Neuronal stem cell (in vitro differentiated cells): Measurements from ENCODE around the gene FLT4.

Source experiments
- DNase-seq: peaks from one replicate; pipeline ENCODE4 v3.0.0-alpha.2; 2013; ENCODE audit warnings: low spot score
- H2AFZ ChIP-seq: one replicate; pipeline ENCODE4 v1.6.1; 2013; ENCODE audit warnings: mild to moderate bottlenecking, low read length, inconsistent platforms
- H2AK5ac ChIP-seq: 2 replicates; pipeline ENCODE4 v1.6.1; 2013; ENCODE audit warnings: low read depth, mild to moderate bottlenecking, inconsistent platforms, low read length, moderate library complexity, mixed read lengths
- H2BK120ac ChIP-seq: 2 replicates; pipeline ENCODE4 v1.6.1; 2013; ENCODE audit warnings: low read depth, mild to moderate bottlenecking, inconsistent platforms, low read length, moderate library complexity, mixed read lengths
- H2BK12ac ChIP-seq: one replicate; pipeline ENCODE4 v1.6.1; 2013; ENCODE audit warnings: low read length, inconsistent platforms
- H2BK15ac ChIP-seq: 2 replicates; pipeline ENCODE4 v1.6.1; 2013; ENCODE audit warnings: mild to moderate bottlenecking, low read length, inconsistent platforms, mixed read lengths
- H2BK5ac ChIP-seq: one replicate; pipeline ENCODE4 v1.6.1; 2013; ENCODE audit warnings: inconsistent platforms, mild to moderate bottlenecking, low read length, moderate library complexity
- H3K14ac ChIP-seq: one replicate; pipeline ENCODE4 v1.6.1; 2013; ENCODE audit warnings: low read length, inconsistent platforms
- H3K18ac ChIP-seq: 2 replicates; pipeline ENCODE4 v1.6.1; 2013; ENCODE audit warnings: low read length, inconsistent platforms
- H3K23ac ChIP-seq: 2 replicates; pipeline ENCODE4 v1.6.1; 2013; ENCODE audit warnings: low read depth, mild to moderate bottlenecking, mixed read lengths, low read length, inconsistent platforms; ENCODE audit not compliant: poor library complexity
- H3K27ac ChIP-seq: replicated peaks from 3 replicates; pipeline ENCODE4 v1.5.1; 2013; ENCODE audit warnings: low read length, inconsistent platforms
- H3K27me3 ChIP-seq, 3 experiments: 2 replicates each; pipeline ENCODE4 v1.6.1; 2013; ENCODE audit warnings: low read length in 3 of 3, mild to moderate bottlenecking in 2 of 3, inconsistent platforms in 1 of 3, low read depth in 1 of 3, mixed read lengths in 1 of 3, moderate library complexity in 1 of 3; ENCODE audit not compliant: control insufficient read depth in 3 of 3, insufficient read depth in 3 of 3
- H3K36me3 ChIP-seq, 2 donors: replicated peaks in 1 of 2; 2 replicates each; pipeline ENCODE4 v1.6.1; 2013; ENCODE audit warnings: low read length in 2 of 2; ENCODE audit not compliant: control insufficient read depth in 2 of 2, insufficient read depth in 2 of 2
- H3K4ac ChIP-seq: 2 replicates; pipeline ENCODE4 v1.6.1; 2013; ENCODE audit warnings: inconsistent platforms, mild to moderate bottlenecking, low read length, moderate library complexity
- H3K4me1 ChIP-seq, 2 donors: 1 replicate in 1 of 2; 2 replicates in 1 of 2; pipeline ENCODE4 v1.6.1; 2013; ENCODE audit warnings: low read length in 2 of 2, low read depth in 1 of 2; ENCODE audit not compliant: control insufficient read depth in 2 of 2, insufficient read depth in 1 of 2
- H3K4me2 ChIP-seq: one replicate; pipeline ENCODE4 v1.6.1; 2013; ENCODE audit warnings: mild to moderate bottlenecking, low read length, inconsistent platforms; ENCODE audit not compliant: insufficient read depth, poor library complexity, severe bottlenecking
- H3K4me3 ChIP-seq, 2 donors: 2 replicates each; pipeline ENCODE4 v1.5.1; 2013; ENCODE audit warnings: low read length in 2 of 2, mild to moderate bottlenecking in 2 of 2, inconsistent platforms in 1 of 2, moderate library complexity in 1 of 2
- H3K79me1 ChIP-seq: one replicate; pipeline ENCODE4 v1.6.1; 2013; ENCODE audit warnings: low read depth, mild to moderate bottlenecking, inconsistent platforms, low read length, moderate library complexity
- H3K9ac ChIP-seq: one replicate; pipeline ENCODE4 v1.6.1; 2013; ENCODE audit warnings: mild to moderate bottlenecking, low read depth, low read length, inconsistent platforms; ENCODE audit not compliant: poor library complexity
- H3K9me3 ChIP-seq, 2 donors: replicated peaks in 1 of 2; 2 replicates each; pipeline versions ENCODE3 to v1.6.1; 2013; ENCODE audit warnings: low read length in 2 of 2, mild to moderate bottlenecking in 2 of 2, inconsistent platforms in 1 of 2, low read depth in 1 of 2, mixed read lengths in 1 of 2, moderate library complexity in 1 of 2; ENCODE audit not compliant: control insufficient read depth in 2 of 2, insufficient read depth in 1 of 2
- H4K8ac ChIP-seq: one replicate; pipeline ENCODE4 v1.6.1; 2013; ENCODE audit warnings: low read depth, mild to moderate bottlenecking, inconsistent platforms, low read length, moderate library complexity
- H4K91ac ChIP-seq: one replicate; pipeline ENCODE4 v1.6.1; 2013; ENCODE audit warnings: low read length, low read depth, mild to moderate bottlenecking, inconsistent platforms; ENCODE audit not compliant: poor library complexity
- WGBS, 2 donors: extraction: QIAGEN DNeasy Blood & Tissue Kit; methylation state at CpG; one replicate each; pipeline ENCODE4 v1.1.7; 2013; ENCODE audit warnings: missing lambda C conversion rate in 2 of 2, mixed read lengths in 1 of 2; ENCODE audit not compliant: insufficient read length in 2 of 2, insufficient replicate concordance in 1 of 2; ENCODE audit errors: extremely low coverage in 2 of 2; 5-methylcytosine and 5-hydroxymethylcytosine counted together

Gene FLT4

GRCh38 chr5:180618829-180619562 lies 30.4 kb downstream of the FLT4 start:
- H3K36me3 ChIP-seq, result peaks cover 0 to 16% of the 10 kb centered on the region in 2 donors
- peaks cover 0 to 6% of the 10 kb centered on the region in 2 donors for H3K9me3 ChIP-seq
- no peak overlapping the region for H3K4ac ChIP-seq
- peaks cover 10% of the 10 kb centered on the region in 2 donors for H3K4me1 ChIP-seq
- no CpG with 5 or more reads among the region's 90 CpGs for WGBS, 2 donors
- no peak overlapping the region for H3K23ac ChIP-seq
- H2AFZ ChIP-seq, result peak overlapping the region; percentile 100
- peak overlapping the region; percentile 77 for H3K4me2 ChIP-seq
- no peak overlapping the region for H2BK15ac ChIP-seq
- H3K9ac ChIP-seq, result peak overlapping the region; percentile 85
- H3K79me1 ChIP-seq, result peaks cover 3% of the 10 kb centered on the region
- peak overlapping the region; percentile 100 for H2AK5ac ChIP-seq
- H3K27me3 ChIP-seq, result peaks cover 0 to 4% (median 0%) of the 10 kb centered on the region in 3 experiments
- no peak overlapping the region for H3K27ac ChIP-seq
- no peak overlapping the region for H2BK12ac ChIP-seq
- peak overlapping the region; percentile 75 for H3K14ac ChIP-seq
- H4K8ac ChIP-seq, result peak overlapping the region; percentile 82
- no peak overlapping the region for H2BK120ac ChIP-seq
- DNase-seq, result peak; percentile 62
- H3K4me3 ChIP-seq, result peak overlapping the region; percentile 83 to 84
- H2BK5ac ChIP-seq, result no peak overlapping the region
- no peak overlapping the region for H4K91ac ChIP-seq
- H3K18ac ChIP-seq, result peak overlapping the region; percentile 97

- Histone ChIP-seq H3K14ac (peak overlapping the region; percentile 75), H3K4me1 (peaks cover 5 to 6% of the 10 kb centered on the region in 2 donors), H3K9ac (peak overlapping the region; percentile 85), H2AFZ (peak overlapping the region; percentile 100), H2AK5ac (no peak overlapping the region), H3K27ac (no peak overlapping the region), H2BK120ac (no peak overlapping the region), H3K23ac (no peak overlapping the region), H3K9me3 (peaks cover 0 to 6% of the 10 kb centered on the region in 2 donors), H2BK5ac (no peak overlapping the region), H4K91ac (no peak overlapping the region), H3K4me3 (peak overlapping the region; percentile 83 to 84), H4K8ac (peak overlapping the region; percentile 82), H3K4ac (no peak overlapping the region), H3K27me3 (peaks cover 0 to 4% (median 0%) of the 10 kb centered on the region in 3 experiments), H3K36me3 (peaks cover 0 to 20% of the 10 kb centered on the region in 2 donors), H3K79me1 (peaks cover 3% of the 10 kb centered on the region), H2BK12ac (peak overlapping the region; percentile 41), H3K4me2 (peak overlapping the region; percentile 77), H3K18ac (peak overlapping the region; percentile 97), H2BK15ac (no peak overlapping the region)
- no peak for DNase-seq
- no CpG with 5 or more reads among the region's 15 CpGs for WGBS, 2 donors
Observed at GRCh38 chr5:180618487-180618828, 30.9 kb downstream of the FLT4 start.

GRCh38 chr5:180613814-180614188 lies 35.6 kb downstream of the FLT4 start:
- peaks cover 0 to 2% of the 10 kb centered on the region in 2 donors for H3K4me1 ChIP-seq
- no peak overlapping the region for H2BK120ac ChIP-seq

GRCh38 chr5:180613188-180613813 lies 36.1 kb downstream of the FLT4 start:
- Histone ChIP-seq H3K23ac (no peak overlapping the region), H3K36me3 (peaks cover 2 to 45% of the 10 kb centered on the region in 2 donors), H4K91ac (no peak overlapping the region), H2BK120ac (no peak overlapping the region), H2AFZ (no peak overlapping the region), H3K18ac (no peak overlapping the region), H3K4me2 (no peak overlapping the region), H3K4me3 (no peak overlapping the region), H3K4ac (no peak overlapping the region), H3K27me3 (no peaks in the 10 kb centered on the region), H3K79me1 (peaks cover 5% of the 10 kb centered on the region), H2AK5ac (no peak overlapping the region), H2BK12ac (no peak overlapping the region), H4K8ac (no peak overlapping the region), H3K9me3 (peaks cover 0 to 2% of the 10 kb centered on the region in 2 donors), H2BK15ac (no peak overlapping the region), H2BK5ac (no peak overlapping the region), H3K9ac (peak overlapping the region; percentile 60), H3K27ac (no peak overlapping the region), H3K14ac (no peak overlapping the region), H3K4me1 (peaks cover 0 to under 1% of the 10 kb centered on the region in 2 donors)
- no peak for DNase-seq
- WGBS, 2 donors, result no CpG with 5 or more reads among the region's 19 CpGs

More at GRCh38 chr5:180613814-180614188, 35.6 kb downstream of the FLT4 start:
- WGBS, 2 donors, result no CpG with 5 or more reads among the region's 11 CpGs
- H3K23ac ChIP-seq, result no peak overlapping the region
- peaks cover 2 to 42% of the 10 kb centered on the region in 2 donors for H3K36me3 ChIP-seq
- no peak overlapping the region for H3K4ac ChIP-seq
- H2AFZ ChIP-seq, result no peak overlapping the region
- no peak overlapping the region for H4K8ac ChIP-seq
- no peak overlapping the region for H3K18ac ChIP-seq
- no peak overlapping the region for H3K27ac ChIP-seq
- H4K91ac ChIP-seq, result no peak overlapping the region
- H3K79me1 ChIP-seq, result peaks cover 5% of the 10 kb centered on the region
- H3K14ac ChIP-seq, result no peak overlapping the region
- no peak for DNase-seq
- no peak overlapping the region for H3K9ac ChIP-seq
- no peaks in the 10 kb centered on the region for H3K27me3 ChIP-seq
- no peak overlapping the region for H3K4me3 ChIP-seq
- no peak overlapping the region for H2AK5ac ChIP-seq
- no peak overlapping the region for H3K4me2 ChIP-seq
- H2BK12ac ChIP-seq, result no peak overlapping the region
- H3K9me3 ChIP-seq, result peaks cover 0 to 2% of the 10 kb centered on the region in 2 donors
- no peak overlapping the region for H2BK5ac ChIP-seq
- H2BK15ac ChIP-seq, result no peak overlapping the region
